Lung (tissue), 12 donors: Measurements from ENCODE around the gene INF2. TPM values are rescaled to one million over a fixed set of nuclear protein-coding genes. Genes with fewer than 3 reads are reported as not detected.

Experiments
- ATAC-seq: fragments of 200-7000 bp; cut with Tn5 transposase; one replicate; pipeline ENCODE4 v1.9.1; 2020; ENCODE audit warnings: moderate number of reproducible peaks; ENCODE audit not compliant: insufficient read depth, low FRiP score
- DNase-seq, 3 donors: peaks; one replicate each; pipeline ENCODE4 v3.0.0-alpha.2; 2013 to 2017
- H3K27ac ChIP-seq, 2 donors: one replicate each; pipeline ENCODE4 v1.5.1; 2013; ENCODE audit warnings: mild to moderate bottlenecking in 2 of 2, moderate library complexity in 2 of 2, control low read depth in 1 of 2, inconsistent platforms in 1 of 2, low read depth in 1 of 2, low read length in 1 of 2
- H3K27me3 ChIP-seq, 3 donors: one replicate each; pipeline ENCODE4 v1.5.1; 2013; ENCODE audit warnings: low read length in 2 of 3; ENCODE audit not compliant: control insufficient read depth in 3 of 3, insufficient read depth in 3 of 3
- H3K36me3 ChIP-seq, 4 donors: one replicate each; pipeline ENCODE4 v1.5.1; 2013; ENCODE audit warnings: low read length in 4 of 4, mild to moderate bottlenecking in 1 of 4, moderate library complexity in 1 of 4; ENCODE audit not compliant: control insufficient read depth in 4 of 4, insufficient read depth in 4 of 4
- H3K4me1 ChIP-seq, 5 donors: one replicate each; pipeline ENCODE4 v1.5.1; 2013; ENCODE audit warnings: low read length in 5 of 5, mild to moderate bottlenecking in 2 of 5, moderate library complexity in 1 of 5; ENCODE audit not compliant: control insufficient read depth in 5 of 5, insufficient read depth in 5 of 5
- H3K4me3 ChIP-seq: one replicate; pipeline ENCODE4 v1.5.1; 2013; ENCODE audit warnings: mild to moderate bottlenecking, control low read depth, moderate library complexity
- H3K9ac ChIP-seq, 2 donors: one replicate each; pipeline ENCODE4 v1.5.1; 2013; ENCODE audit warnings: low read length in 2 of 2, control low read depth in 1 of 2; ENCODE audit not compliant: insufficient read depth in 1 of 2
- H3K9me3 ChIP-seq, 4 donors: one replicate each; pipeline ENCODE4 v1.5.1; 2013; ENCODE audit warnings: low read length in 3 of 4, mild to moderate bottlenecking in 1 of 4, moderate library complexity in 1 of 4; ENCODE audit not compliant: control insufficient read depth in 4 of 4, insufficient read depth in 3 of 4
- CTCF ChIP-seq: IDR thresholded peaks from 2 replicates; pipeline ENCODE4 v1.5.1; 2012; ENCODE audit warnings: mild to moderate bottlenecking; ENCODE audit errors: control extremely low read depth, extremely low read depth
- WGBS, 2 donors: extraction: QIAGEN DNeasy Blood & Tissue Kit; methylation state at CpG; one replicate each; pipeline ENCODE4 v1.1.7; 2013; 5-methylcytosine and 5-hydroxymethylcytosine counted together
- polyA plus RNA-seq, 2 donors: library from polyadenylated mRNA; stranded (reverse); fragments of 200-250 nt; gene quantifications; one replicate each; pipeline ENCODE4 v1.2.1, GENCODE V29; 2013
- total RNA-seq, 2 donors: library from RNA; depleted of rRNA in 1 of 2; stranded (reverse); fragments of >200 nt in 1 of 2; gene quantifications; one replicate each; pipeline ENCODE4 v1.2.1, GENCODE V29; 2014 to 2021
- donor health status: control.
- donor health status: control.
- donor health status: Bipolar disorder and iron deficiency.
- donor health status: healthy.
- donor health status: DM: yes; HTN: yes; CAD: no.

The INF2 gene
- total and polyA plus RNA-seq, 4 donors: 46.1 to 119 (median 78.4) TPM

DNA sequence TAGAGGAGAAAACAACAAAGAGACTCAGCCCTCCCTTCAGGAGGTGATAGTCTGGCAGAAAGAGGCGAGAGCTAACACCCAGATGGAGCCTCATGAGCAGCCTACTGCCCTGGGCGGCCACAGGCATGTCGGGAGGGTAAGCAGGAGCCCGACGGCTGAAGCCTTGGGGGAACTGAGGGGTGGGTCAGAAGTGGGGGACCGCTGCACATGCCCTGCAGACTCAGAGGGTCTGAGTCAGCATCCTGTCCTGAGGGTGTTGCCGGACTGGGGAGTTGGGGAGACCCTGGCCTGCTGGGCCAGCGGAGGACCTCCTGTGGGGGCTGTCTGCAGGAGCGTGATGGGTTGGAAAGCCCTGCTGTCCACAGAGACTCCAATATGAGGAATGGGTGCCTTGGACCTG, 15.9 kb upstream of the INF2 start:
- no peaks in the 10 kb centered on the region for H3K36me3 ChIP-seq
- no peak overlapping the region for H3K4me3 ChIP-seq
- DNase-seq: no peak
- no peak for TF ChIP-seq CTCF
- peaks cover 0 to 18% (median 11%) of the 10 kb centered on the region in 5 donors for H3K4me1 ChIP-seq
- no peaks in the 10 kb centered on the region for H3K27me3 ChIP-seq
- no peak overlapping the region for H3K9ac ChIP-seq
- peaks cover 0 to 2% (median 0%) of the 10 kb centered on the region in 4 donors for H3K9me3 ChIP-seq
- no peak for ATAC-seq
- H3K27ac ChIP-seq: no peak overlapping the region
- WGBS, 2 donors: 88 to 92% methylated on average over 9 of the region's 9 CpGs

GRCh38 chr14:104675447-104675846, 14.0 kb upstream of the INF2 start:
- H3K36me3 ChIP-seq: no peaks in the 10 kb centered on the region
- no peak overlapping the region for H3K9ac ChIP-seq
- H3K4me3 ChIP-seq: no peak overlapping the region
- peaks cover 0 to 28% (median 25%) of the 10 kb centered on the region in 5 donors for H3K4me1 ChIP-seq
- no peak overlapping the region for H3K27ac ChIP-seq
- no peak for TF ChIP-seq CTCF
- DNase-seq (no peak), ATAC-seq (no peak)
- no peaks in the 10 kb centered on the region for H3K27me3 ChIP-seq
- H3K9me3 ChIP-seq: peaks cover 0 to 2% (median 0%) of the 10 kb centered on the region in 4 donors
- WGBS, 2 donors: 96 to 98% methylated on average over 2 of the region's 2 CpGs

DNA sequence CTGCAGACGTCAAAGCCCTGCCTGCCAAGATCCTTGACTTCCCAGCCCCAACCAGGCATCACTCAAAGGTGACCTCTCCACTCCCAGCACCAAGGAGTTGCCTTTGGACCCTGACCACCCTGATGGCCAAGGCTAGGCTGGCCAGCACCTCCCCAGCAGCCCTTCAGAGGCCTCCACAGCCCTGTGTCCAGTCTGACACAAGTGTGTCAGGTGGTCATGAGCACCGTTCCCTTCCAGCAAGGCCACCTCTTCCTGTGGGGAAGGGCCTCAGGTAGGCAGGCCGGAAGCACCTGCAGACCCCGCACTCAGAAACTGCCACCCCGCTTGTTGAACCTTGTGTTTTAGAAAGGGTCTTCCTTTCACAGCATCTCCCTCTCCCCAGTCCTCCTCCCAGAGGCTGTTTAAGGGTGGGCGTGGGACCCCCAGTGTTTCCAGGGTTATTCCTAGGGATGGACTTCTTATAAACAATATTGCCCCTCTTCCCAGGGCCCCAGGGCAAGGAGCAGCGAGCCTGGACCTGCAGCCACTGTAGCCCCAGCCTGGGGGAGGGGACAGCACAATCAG, 13.2 kb upstream of the INF2 start:
- Histone ChIP-seq H3K4me3 (no peak overlapping the region), H3K4me1 (peaks cover 3 to 35% (median 32%) of the 10 kb centered on the region in 5 donors), H3K27me3 (no peaks in the 10 kb centered on the region), H3K27ac (no peak overlapping the region), H3K9me3 (peaks cover 0 to 1% (median 0%) of the 10 kb centered on the region in 4 donors), H3K36me3 (no peaks in the 10 kb centered on the region), H3K9ac (no peak overlapping the region)
- ATAC-seq: no peak
- no peak for TF ChIP-seq CTCF
- 91 to 93% methylated on average over 7 of the region's 7 CpGs for WGBS, 2 donors
- no peak for DNase-seq
